OCI-M2 (cell line): ENCODE results near the gene CNTROB.
"Not testable (repeated sequence)": the region's sequence is repeated elsewhere in the genome, so short reads cannot be mapped to it uniquely, and the experiment has no call there.

Experiments
- DNase-seq: peaks from one replicate; lab custom pipeline; 2025; ENCODE audit not compliant: unreplicated experiment; lab: John Stamatoyannopoulos, UW

The CNTROB gene

DNA sequence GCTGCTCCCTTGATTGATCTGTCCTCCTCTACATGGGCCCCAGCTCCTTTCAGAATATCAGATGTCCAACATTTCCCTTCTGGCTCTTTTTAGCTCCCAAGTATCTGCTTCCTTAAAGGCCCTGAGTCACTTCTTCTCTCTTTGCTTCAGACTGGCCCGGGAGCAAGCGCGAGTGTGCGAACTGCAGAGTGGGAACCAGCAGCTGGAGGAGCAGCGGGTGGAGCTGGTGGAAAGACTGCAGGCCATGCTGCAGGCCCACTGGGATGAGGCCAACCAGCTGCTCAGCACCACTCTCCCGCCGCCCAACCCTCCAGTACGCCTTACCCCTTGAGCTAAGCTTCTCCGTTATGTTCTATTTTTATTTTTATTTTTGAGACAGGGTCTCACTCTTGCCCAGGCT is 12.3 kb downstream of the CNTROB start:
- DNase-seq, result no peak

DNA sequence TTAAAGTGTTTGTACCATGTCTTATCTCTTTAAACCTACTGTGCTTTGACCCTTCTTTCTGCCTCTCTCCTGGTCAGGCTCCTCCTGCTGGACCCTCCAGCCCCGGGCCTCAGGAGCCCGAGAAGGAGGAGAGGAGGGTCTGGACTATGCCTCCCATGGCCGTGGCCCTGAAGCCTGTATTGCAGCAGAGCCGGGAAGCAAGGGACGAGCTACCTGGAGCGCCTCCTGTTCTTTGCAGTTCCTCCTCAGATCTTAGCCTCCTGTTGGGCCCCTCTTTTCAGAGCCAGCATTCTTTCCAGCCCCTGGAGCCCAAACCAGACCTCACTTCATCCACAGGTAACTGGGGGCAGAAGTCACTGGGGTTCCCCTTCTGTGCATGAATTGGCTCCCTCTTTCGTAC is 13.6 kb downstream of the CNTROB start:
- no peak for DNase-seq

DNA sequence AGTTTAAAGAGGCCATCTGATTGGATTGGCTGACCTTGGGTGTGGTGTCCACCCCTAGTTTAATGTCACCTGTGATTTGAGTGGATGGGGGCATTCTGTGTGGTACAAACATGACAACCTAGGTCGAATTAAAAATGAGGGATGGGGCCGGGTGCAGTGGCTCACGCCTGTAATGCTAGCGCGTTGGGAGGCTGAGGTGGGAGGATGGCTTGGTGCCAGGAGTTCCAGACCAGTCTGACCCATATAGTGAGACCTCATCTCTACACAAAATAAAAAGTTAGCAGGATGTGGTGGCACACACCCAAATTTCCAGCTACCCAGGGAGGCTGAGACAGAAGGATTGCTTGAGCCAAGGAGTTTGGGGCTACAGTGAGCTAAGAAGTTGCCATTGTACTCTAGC is 14.4 kb downstream of the CNTROB start:
- no peak for DNase-seq

DNA sequence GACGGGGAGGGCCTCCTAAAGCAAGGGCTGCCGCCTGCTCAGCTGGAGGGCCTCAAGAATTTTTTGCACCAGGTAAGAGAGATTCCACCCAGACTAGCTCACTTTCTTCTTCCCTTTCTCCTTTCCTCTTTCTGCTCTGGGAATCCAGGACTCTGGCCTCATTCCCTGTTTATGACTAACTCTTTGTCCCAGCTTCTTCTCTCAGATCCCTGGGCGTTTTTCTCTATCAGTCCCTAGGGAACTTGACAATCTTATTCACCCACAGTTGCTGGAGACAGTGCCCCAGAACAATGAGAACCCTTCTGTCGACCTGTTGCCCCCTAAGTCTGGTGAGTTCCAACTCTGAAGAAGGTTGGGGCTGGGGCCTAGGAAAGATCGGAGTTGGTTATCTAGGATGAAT is 15.6 kb downstream of the CNTROB start:
- DNase-seq, result no peak

- DNase-seq, result no peak
Measured at GRCh38 chr17:7950578-7950977, 18.6 kb downstream of the CNTROB start.

- no peak for DNase-seq
Measured at GRCh38 chr17:7951143-7951792, 19.3 kb downstream of the CNTROB start.

- not testable (repeated sequence) for DNase-seq
Measured at GRCh38 chr17:7953266-7953665, 21.3 kb downstream of the CNTROB start.

DNA sequence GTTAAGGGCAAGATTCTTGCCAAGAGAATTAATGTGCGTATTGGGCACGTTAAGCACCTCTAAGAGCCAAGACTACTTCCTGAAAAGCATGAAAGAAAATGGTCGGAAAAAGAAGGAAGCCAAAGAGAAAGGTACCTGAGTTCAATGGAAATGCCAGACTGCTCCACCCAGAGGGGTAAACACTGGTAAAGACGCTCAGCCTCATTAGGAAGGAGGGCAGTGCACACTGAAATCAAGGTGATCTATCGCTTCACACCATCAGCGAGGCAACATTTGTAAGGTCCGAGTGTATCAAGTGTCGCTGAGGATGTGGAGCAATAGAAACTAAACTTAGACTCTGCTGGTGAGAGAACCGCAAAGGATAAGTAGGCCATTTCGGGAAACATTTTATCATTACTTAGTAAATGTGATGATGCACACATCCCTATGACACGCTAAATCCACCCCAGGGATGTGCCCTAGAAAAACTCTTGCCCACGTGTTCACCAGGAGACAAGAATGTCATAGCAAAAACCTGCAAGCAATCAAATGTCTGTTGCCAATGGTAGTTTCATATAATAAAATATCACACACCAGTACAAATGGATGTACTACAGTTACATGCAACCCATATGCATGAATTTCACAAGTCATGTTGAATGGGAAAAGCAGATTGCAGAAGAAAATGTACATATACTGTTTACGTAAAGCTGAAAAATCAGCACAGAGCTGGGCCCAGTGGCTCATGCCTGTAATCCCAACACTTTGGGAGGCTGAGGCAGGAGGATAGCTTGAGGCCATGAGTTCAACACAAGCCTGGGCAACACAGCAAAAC is 23.6 kb downstream of the CNTROB start:
- DNase-seq, result no peak

DNA sequence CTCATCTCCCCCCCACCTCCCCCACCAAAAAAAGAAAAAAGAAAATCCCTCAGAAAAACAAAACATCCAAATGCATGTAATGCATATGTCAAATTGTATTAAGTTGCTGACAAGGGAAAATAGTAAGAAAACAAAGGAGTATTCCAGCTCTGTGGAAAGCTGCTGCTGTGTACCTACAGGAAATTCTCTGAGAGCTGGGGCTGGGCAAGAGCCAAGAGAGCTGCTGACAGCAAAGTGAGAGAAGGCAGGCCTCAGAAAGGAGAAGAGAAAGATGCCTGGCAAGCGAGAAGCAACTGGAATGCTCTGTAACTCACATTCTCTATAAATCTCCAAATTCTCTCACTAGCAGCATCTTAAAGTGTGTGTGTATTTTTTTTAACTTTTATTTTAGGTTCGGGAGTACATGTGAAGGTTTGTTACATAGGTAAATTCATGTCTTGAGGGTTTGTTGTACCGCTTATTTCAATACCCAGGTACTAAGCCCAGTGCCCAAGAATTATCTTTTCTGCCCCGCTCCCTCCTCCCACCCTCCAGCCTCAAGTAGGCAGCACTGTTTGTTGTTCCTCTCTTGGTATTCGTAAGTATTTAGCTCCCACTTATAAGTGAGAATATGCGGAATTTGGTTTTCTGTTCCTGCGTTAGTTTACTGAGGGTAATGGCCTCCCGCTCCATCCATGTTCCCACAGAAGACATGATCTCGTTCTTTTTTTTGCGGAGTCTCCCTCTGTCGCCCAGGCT is 24.4 kb downstream of the CNTROB start:
- DNase-seq, result no peak

DNA sequence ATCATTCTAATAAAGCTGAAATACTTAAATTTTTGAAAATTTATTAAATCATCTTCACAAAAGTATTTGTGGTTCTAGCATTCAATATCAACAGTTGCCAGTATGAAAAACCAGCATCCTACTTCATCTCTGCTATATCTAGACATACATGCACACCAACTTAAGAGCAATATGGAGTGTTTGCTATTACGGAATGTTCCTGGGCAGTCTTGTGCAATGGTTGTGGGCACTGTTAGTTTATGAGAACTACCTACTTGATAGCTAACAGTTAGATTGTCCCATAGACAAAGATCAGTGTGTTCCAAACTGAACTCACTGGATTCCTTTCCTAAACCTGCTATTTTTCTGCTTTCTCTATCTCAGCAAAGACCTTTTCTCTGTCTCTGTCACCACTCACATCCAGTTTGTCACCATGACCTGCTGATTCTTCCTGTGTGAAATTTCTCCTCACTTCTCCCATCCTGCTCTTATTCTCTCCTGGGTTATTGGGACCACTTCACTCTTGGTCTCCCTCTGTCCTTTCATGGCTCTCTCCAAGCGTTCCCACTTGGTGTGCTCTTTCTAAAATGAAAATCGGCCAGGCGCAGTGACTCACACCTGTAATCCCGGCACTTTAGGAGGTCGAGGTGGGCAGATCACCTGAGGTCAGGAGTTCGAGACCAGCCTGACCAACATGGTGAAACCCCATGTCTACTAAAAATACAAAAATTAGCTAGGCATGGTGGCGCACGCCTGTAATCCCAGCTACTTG is 27.7 kb downstream of the CNTROB start:
- DNase-seq, result no peak

DNA sequence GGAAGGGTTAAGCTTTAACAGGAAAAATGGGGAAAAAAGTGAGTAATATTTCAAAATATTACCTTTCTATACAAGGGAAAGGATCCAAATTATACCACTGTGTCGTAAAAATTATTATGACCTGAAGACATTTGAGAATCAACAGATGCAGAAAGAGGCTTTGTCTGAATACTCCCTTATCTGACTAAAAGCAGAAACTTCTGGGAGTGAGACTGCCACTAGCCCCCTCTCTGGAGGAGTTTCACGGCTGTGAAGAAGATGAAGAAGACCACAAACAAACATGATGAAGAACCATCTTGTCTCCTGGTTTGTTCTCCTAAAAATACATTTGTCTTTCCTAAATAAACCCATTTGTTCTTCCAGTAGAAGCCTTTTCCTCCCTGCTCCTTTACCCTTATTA is 29.4 kb downstream of the CNTROB start:
- no peak for DNase-seq

DNA sequence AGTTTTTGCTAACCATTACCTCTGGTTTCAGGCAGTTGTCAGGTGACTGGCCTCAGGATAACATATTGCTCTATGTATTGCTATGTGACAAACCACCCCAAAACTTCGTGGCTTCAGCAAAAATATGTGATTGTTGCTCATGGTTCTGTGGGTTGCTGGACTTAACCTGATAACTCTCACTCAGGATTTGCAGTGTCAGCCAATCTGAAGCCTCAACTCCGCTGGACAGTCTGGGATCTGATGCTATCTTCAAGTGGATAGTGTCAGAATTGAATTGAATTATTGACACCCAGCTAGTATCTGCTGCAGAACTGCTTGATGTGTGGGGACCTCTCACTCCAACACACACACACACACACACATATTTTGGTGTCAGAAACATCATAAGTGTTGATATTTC is 35.7 kb downstream of the CNTROB start:
- no peak for DNase-seq

DNA sequence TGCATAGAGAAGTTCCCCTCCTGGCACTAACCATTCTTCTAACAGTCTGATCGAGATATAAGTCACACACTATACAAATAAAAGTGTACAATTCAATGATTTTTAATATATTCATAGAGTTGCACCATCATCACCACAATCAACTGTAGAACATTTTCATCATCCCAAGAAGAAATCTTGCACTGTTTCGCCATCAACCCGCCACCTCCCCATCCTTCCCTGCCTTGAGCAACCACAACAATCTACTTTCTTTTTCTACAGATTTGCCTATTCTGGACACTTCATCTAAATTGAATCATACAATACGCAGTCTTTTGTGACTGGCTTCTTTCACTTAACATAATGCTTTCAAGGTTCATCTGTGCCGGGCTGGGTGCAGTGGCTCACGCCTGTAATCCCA is 37.4 kb downstream of the CNTROB start:
- DNase-seq, result no peak

DNA sequence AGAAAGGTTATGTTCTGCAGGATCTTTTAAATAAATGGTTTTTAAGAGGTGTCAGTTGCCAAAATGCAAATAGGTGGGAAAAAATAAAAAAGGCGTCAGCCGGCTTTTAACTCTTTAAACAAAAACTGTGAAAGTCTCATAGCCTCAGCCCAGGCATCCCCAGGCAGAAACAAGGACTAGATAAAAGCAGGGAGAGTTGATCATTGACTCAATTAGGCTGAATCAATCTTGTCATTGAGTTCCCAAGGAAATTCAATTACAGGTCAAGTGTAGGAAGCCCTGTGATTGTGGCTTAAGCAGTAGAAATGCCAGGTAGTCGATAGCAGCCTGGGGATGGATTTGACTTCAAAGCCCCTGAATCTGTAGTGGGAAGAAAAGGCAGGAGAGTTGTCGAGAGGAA is 39.6 kb downstream of the CNTROB start:
- DNase-seq, result no peak

DNA sequence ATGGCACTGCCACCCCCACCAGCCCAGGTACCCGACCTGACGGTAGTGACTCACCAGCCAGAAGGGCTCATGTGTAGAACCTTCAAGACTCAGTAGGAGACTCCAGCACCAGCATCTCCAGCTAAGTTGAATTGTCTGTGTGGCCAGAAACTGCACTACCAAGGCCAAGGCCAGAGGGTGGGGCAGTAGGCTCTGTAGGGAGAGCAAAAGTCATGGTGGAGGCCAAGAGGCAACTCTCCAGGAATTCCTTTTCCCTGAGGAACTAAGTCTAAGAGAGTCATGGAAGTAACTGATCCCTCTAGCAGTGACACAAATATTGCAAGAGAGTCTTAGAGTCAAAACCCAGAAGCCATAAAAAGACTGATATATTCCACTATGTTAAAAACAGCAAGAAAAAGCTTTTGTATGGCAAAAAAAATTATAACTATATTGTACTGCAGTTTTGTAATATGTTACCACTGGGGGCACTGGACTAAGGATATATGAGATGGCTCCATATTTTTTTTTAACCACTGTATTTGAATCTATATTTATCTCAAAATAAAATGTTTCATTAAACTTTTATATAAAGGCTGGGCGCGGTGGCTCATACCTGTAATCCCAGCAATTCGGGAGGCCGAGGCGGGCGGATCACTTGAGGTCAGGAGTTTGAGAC is 40.3 kb downstream of the CNTROB start:
- no peak for DNase-seq

DNA sequence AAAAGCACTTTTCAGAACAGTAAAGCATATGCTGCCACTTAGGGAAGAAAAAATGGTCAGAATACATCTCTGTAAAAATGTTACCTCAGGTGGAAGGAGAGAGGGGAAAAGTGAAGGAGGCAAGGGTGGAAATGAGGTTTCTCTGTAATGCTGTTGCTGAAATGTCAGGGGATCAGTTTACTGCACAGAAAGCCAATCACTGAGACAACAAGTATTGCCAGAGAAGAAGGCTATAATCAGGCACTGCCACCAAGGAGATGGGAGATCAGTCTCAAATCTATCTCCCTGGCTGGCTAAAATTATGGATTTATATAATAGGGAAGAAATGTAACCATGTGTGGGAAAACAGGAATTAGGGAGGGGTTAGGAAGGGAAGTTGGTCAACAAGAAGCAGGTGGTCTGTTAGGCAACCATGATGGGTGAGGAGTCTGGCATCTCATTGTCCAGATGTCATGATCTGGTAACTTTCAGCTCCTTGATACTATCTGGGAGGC is 42.7 kb downstream of the CNTROB start:
- DNase-seq, result no peak

DNA sequence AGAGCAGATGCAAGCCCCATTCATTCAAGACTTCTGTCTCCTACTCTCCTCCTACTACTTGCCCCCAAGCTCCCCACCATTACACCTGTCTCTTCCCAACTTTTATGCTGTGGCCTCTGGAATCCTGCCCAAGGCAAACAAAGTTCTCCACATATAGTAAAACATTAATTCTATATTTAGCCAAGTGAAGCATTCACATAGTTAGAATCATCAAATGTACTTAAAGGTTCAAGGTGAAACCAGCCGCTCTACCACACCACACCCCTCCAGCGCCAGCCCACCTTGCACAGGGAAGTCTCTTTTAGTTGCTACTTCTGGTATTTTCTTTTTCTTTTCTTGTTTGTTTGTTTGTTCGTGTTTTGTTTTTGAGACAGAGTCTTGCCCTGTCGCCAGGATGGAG is 45.0 kb downstream of the CNTROB start:
- no peak for DNase-seq

GRCh38 chr17:7977805-7978204 is 45.8 kb downstream of the CNTROB start:
- DNase-seq, result no peak

- DNase-seq, result no peak
Measured at GRCh38 chr17:7982173-7982572, 50.2 kb downstream of the CNTROB start.

DNA sequence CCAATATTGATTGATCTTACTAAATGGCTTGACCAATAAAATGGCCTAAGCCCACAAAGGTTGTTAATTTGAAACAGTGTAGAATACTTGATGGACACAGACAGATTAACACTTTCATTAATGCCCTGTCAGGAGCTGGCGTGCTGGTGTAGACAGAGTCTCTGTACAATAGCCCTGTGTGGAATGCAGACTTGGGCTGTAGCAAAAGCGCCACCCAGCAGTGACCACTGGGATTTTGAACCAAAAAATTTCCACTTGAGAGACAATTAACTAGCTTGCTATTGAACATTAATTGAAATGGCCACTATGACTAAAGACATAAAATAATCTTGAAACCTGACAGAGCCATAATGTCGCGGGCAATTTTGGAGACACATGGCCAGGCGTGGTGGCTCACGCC is 50.7 kb downstream of the CNTROB start:
- DNase-seq, result no peak

GRCh38 chr17:7984904-7985303 is 52.9 kb downstream of the CNTROB start:
- DNase-seq, result no peak
